ENCODE results near the gene CTNNA1. TPM values are rescaled to one million over a fixed set of nuclear protein-coding genes. Genes with fewer than 3 reads are reported as not detected.

Gene CTNNA1
- total and polyA plus RNA-seq, 12 donors, result 111 to 521 (median 347) TPM

GRCh38 chr5:138824924-138825863 lies 72.0 kb downstream of the CTNNA1 start:
- H3K27me3 ChIP-seq, result no peaks in the 10 kb centered on the region
- H3K27ac ChIP-seq, result peak overlapping the region in 4 of 5 donors; percentile 51 to 81 (median 68)
- H3K36me3 ChIP-seq (replicated peaks in 1 of 2), result peaks cover 0 to 25% of the 10 kb centered on the region in 2 donors
- no peaks in the 10 kb centered on the region for H3K9me3 ChIP-seq (replicated peaks in 1 of 3)
- peak in 2 of 7 donors; percentile 25 to 39 for DNase-seq
- H3K4me1 ChIP-seq (replicated peaks in 1 of 2), result peaks cover 18 to 31% of the 10 kb centered on the region in 2 donors
- no peak overlapping the region for H3K4me3 ChIP-seq
- intact Hi-C loops (cut with DNase I), result no loop called here
- WGBS, 4 donors, result 39 to 55% (median 49%) methylated on average over 5 of the region's 5 CpGs
- TF ChIP-seq POLR2A (IDR thresholded peaks at IDR 0.05) (no peak), CTCF (IDR thresholded peaks at IDR 0.05) (peak; percentile 22 to 64 (median 44))

- TF ChIP-seq CTCF (IDR thresholded peaks at IDR 0.05), result no peak
- no peak for TF ChIP-seq POLR2A (IDR thresholded peaks at IDR 0.05)
- H3K27me3 ChIP-seq, result no peaks in the 10 kb centered on the region
- WGBS, 4 donors, result 72 to 86% (median 78%) methylated on average over 4 of the region's 4 CpGs
- H3K9me3 ChIP-seq (replicated peaks in 1 of 3), result no peaks in the 10 kb centered on the region
- DNase-seq, result no peak
- H3K4me1 ChIP-seq (replicated peaks in 1 of 2), result peaks cover 18 to 31% of the 10 kb centered on the region in 2 donors
- H3K27ac ChIP-seq, result no peak overlapping the region
- peaks cover 0 to 25% of the 10 kb centered on the region in 2 donors for H3K36me3 ChIP-seq (replicated peaks in 1 of 2)
- intact Hi-C loops (cut with DNase I), result no loop called here
- no peak overlapping the region for H3K4me3 ChIP-seq
These were observed 75.3 kb downstream of the CTNNA1 start for GRCh38 chr5:138828556-138828955.

GRCh38 chr5:138829341-138829740 lies 76.1 kb downstream of the CTNNA1 start:
- no peak for TF ChIP-seq POLR2A (IDR thresholded peaks at IDR 0.05)
- TF ChIP-seq CTCF (IDR thresholded peaks at IDR 0.05), result no peak
- Histone ChIP-seq H3K4me3 (no peak overlapping the region), H3K9me3 (replicated peaks in 1 of 3) (no peaks in the 10 kb centered on the region), H3K36me3 (replicated peaks in 1 of 2) (peaks cover 0 to 25% of the 10 kb centered on the region in 2 donors), H3K4me1 (replicated peaks in 1 of 2) (peaks cover 13 to 28% of the 10 kb centered on the region in 2 donors), H3K27ac (no peak overlapping the region), H3K27me3 (no peaks in the 10 kb centered on the region)
- intact Hi-C loops (cut with DNase I), result no loop called here
- DNase-seq, result no peak
- 92 to 93% (median 92%) methylated on average over 3 of the region's 3 CpGs for WGBS, 4 donors

GRCh38 chr5:138831703-138832102 lies 78.5 kb downstream of the CTNNA1 start:
- Histone ChIP-seq H3K27ac (no peak overlapping the region), H3K27me3 (no peaks in the 10 kb centered on the region), H3K36me3 (replicated peaks in 1 of 2) (peaks cover 0 to 18% of the 10 kb centered on the region in 2 donors), H3K4me1 (replicated peaks in 1 of 2) (peaks cover 0 to 6% of the 10 kb centered on the region in 2 donors), H3K9me3 (replicated peaks in 1 of 3) (no peaks in the 10 kb centered on the region), H3K4me3 (no peak overlapping the region)
- TF ChIP-seq CTCF (IDR thresholded peaks at IDR 0.05) (no peak), POLR2A (IDR thresholded peaks at IDR 0.05) (no peak)
- intact Hi-C loops (cut with DNase I), result no loop called here
- DNase-seq, result no peak

Data from adrenal gland (tissue), 12 donors.